Neural cell (in vitro differentiated cells): ENCODE measurements around the gene FAF1. TPM values are rescaled to one million over a fixed set of nuclear protein-coding genes. Genes with fewer than 3 reads are reported as not detected.

ENCODE experiments used
- H2AFZ ChIP-seq: fragments of 200-600, 300-800 bp; sonication (generic), shearing (Covaris generic); 2 replicates; pipeline ENCODE4 v1.6.0; 2014; ENCODE audit warnings: low read depth, mild to moderate bottlenecking, antibody characterized with exemption, low read length, moderate library complexity
- H3F3A ChIP-seq: fragments of 200-600 bp; shearing (Covaris generic); 2 replicates; pipeline ENCODE4 v1.6.1; 2016; ENCODE audit warnings: mild to moderate bottlenecking, moderate library complexity, mixed read lengths, antibody characterized with exemption, low read length; ENCODE audit not compliant: insufficient read depth, poor library complexity, severe bottlenecking
- H3K27ac ChIP-seq: fragments of 200-600, 300-800 bp; sonication (generic), shearing (Covaris generic); 2 replicates; pipeline ENCODE4 v1.5.1; 2014; ENCODE audit warnings: mild to moderate bottlenecking, low read length, moderate library complexity
- H3K27me3 ChIP-seq: fragments of 300-800, 200-600 bp; sonication (generic), shearing (Covaris generic); 2 replicates; pipeline ENCODE4 v1.6.0; 2014; ENCODE audit warnings: mild to moderate bottlenecking, low read depth, low read length, moderate library complexity; ENCODE audit not compliant: insufficient read depth
- H3K36me3 ChIP-seq: fragments of 300-800, 200-600 bp; sonication (generic), shearing (Covaris generic); 2 replicates; pipeline ENCODE4 v1.5.1; 2014; ENCODE audit warnings: mild to moderate bottlenecking, antibody characterized with exemption, low read length, moderate library complexity; ENCODE audit not compliant: insufficient read depth
- H3K4me2 ChIP-seq: fragments of 300-800, 200-600 bp; sonication (generic), shearing (Covaris generic); 2 replicates; pipeline ENCODE4 v1.6.0; 2014; ENCODE audit warnings: mild to moderate bottlenecking, low read length
- H3K4me3 ChIP-seq: fragments of 300-800, 200-600 bp; sonication (generic), shearing (Covaris generic); 2 replicates; pipeline ENCODE4 v1.5.1; 2014; ENCODE audit warnings: mild to moderate bottlenecking, low read length, moderate library complexity
- H3K79me2 ChIP-seq: fragments of 200-600 bp; shearing (Covaris generic); replicated peaks from 2 replicates; pipeline ENCODE4 v1.6.0; 2014; ENCODE audit warnings: mild to moderate bottlenecking, low read length, moderate library complexity; ENCODE audit not compliant: insufficient read depth
- H3K9ac ChIP-seq: fragments of 300-800, 200-600 bp; sonication (generic), shearing (Covaris generic); 2 replicates; pipeline ENCODE4 v1.6.1; 2016; ENCODE audit warnings: mild to moderate bottlenecking, low read length, mixed read lengths
- H3K9me2 ChIP-seq: fragments of 200-600 bp; shearing (Covaris generic); 2 replicates; pipeline ENCODE4 v1.6.1; 2016; ENCODE audit warnings: mild to moderate bottlenecking, low read length, mixed read lengths; ENCODE audit not compliant: insufficient read depth
- H3K9me3 ChIP-seq: fragments of 200-600, 300-800 bp; sonication (generic), shearing (Covaris generic); 2 replicates; pipeline ENCODE4 v1.6.1; 2016; ENCODE audit warnings: mild to moderate bottlenecking, mixed run types, low read length, moderate library complexity, mixed read lengths
- H4K20me1 ChIP-seq: fragments of 200-600 bp; shearing (Covaris generic); 2 replicates; pipeline ENCODE4 v1.6.1; 2016; ENCODE audit warnings: mild to moderate bottlenecking, mixed run types; ENCODE audit not compliant: insufficient read depth
- CTCF ChIP-seq: fragments of 450-650 bp; IDR thresholded peaks from 2 replicates; pipeline ENCODE4 v1.5.1; 2014; ENCODE audit warnings: antibody characterized with exemption, mild to moderate bottlenecking, moderate library complexity; ENCODE audit not compliant: poor library complexity, severe bottlenecking
- EP300 ChIP-seq: fragments of 450-650 bp; conservative IDR thresholded peaks from 2 replicates; pipeline ENCODE4 v1.6.1; 2014; ENCODE audit warnings: antibody characterized with exemption, mild to moderate bottlenecking, moderate library complexity; ENCODE audit not compliant: poor library complexity, severe bottlenecking
- EZH2 ChIP-seq: fragments of 200-600, 300-800 bp; shearing (Covaris generic), sonication (generic); IDR thresholded peaks from 2 replicates; pipeline ENCODE4 v1.6.1; 2014; ENCODE audit warnings: antibody characterized with exemption, low read length, borderline replicate concordance, mild to moderate bottlenecking; ENCODE audit not compliant: insufficient read depth, poor library complexity, severe bottlenecking
- MXI1 ChIP-seq: fragments of 450-650 bp; conservative IDR thresholded peaks from 2 replicates; pipeline ENCODE4 v1.6.1; 2014; ENCODE audit warnings: antibody characterized with exemption, mild to moderate bottlenecking; ENCODE audit not compliant: poor library complexity, severe bottlenecking
- POLR2AphosphoS5 ChIP-seq: IDR thresholded peaks from 2 replicates; pipeline ENCODE4 v1.6.1; 2012
- RAD21 ChIP-seq: fragments of 450-650 bp; conservative IDR thresholded peaks from 2 replicates; pipeline ENCODE4 v1.6.1; 2014; ENCODE audit warnings: antibody characterized with exemption, mild to moderate bottlenecking, moderate library complexity
- REST ChIP-seq: IDR thresholded peaks from 2 replicates; pipeline ENCODE4 v1.6.1; 2012; ENCODE audit warnings: borderline replicate concordance
- SMC3 ChIP-seq: fragments of 450-650 bp; conservative IDR thresholded peaks from 2 replicates; pipeline ENCODE4 v1.6.1; 2014; ENCODE audit warnings: antibody characterized with exemption, mild to moderate bottlenecking, moderate library complexity; ENCODE audit not compliant: poor library complexity
- TAF1 ChIP-seq: IDR thresholded peaks from 2 replicates; pipeline ENCODE4 v1.6.1; 2012; ENCODE audit warnings: low read depth
- polyA plus RNA-seq: library from polyadenylated mRNA; depleted of rRNA; stranded (reverse); fragments of >200 nt; gene quantifications from 2 replicates; pipeline ENCODE4 v1.2.3, GENCODE V29; 2014

Gene FAF1
- polyA plus RNA-seq, 1 donor from 2014 or later, result 52.1 TPM

GRCh38 chr1:50568782-50569181 lies 391.3 kb downstream of the FAF1 start (continued):
- TF ChIP-seq EP300 (no peak), MXI1 (no peak)

GRCh38 chr1:50566405-50566804 lies 393.7 kb downstream of the FAF1 start:
- H3K36me3 ChIP-seq, result no peaks in the 10 kb centered on the region

GRCh38 chr1:50564417-50564816 lies 395.6 kb downstream of the FAF1 start:
- Histone ChIP-seq H4K20me1 (no peaks in the 10 kb centered on the region), H2AFZ (no peak overlapping the region), H3K27ac (no peak overlapping the region), H3K79me2 (no peaks in the 10 kb centered on the region), H3K9me3 (no peaks in the 10 kb centered on the region), H3K27me3 (no peaks in the 10 kb centered on the region), H3K4me3 (no peak overlapping the region), H3F3A (no peaks in the 10 kb centered on the region), H3K9me2 (no peaks in the 10 kb centered on the region), H3K4me2 (no peak overlapping the region), H3K36me3 (no peaks in the 10 kb centered on the region), H3K9ac (no peak overlapping the region)
- TF ChIP-seq EZH2 (no peak), RAD21 (no peak), MXI1 (no peak), CTCF (no peak), POLR2AphosphoS5 (no peak), EP300 (no peak), TAF1 (no peak), SMC3 (no peak), REST (no peak)

More at GRCh38 chr1:50566405-50566804, 393.7 kb downstream of the FAF1 start:
- Histone ChIP-seq H3K4me2 (no peak overlapping the region), H3K27ac (no peak overlapping the region), H3K9ac (no peak overlapping the region), H3F3A (peaks cover 4% of the 10 kb centered on the region), H4K20me1 (no peaks in the 10 kb centered on the region), H3K9me3 (no peaks in the 10 kb centered on the region), H3K79me2 (no peaks in the 10 kb centered on the region), H3K27me3 (no peaks in the 10 kb centered on the region), H3K4me3 (no peak overlapping the region), H2AFZ (no peak overlapping the region), H3K9me2 (no peaks in the 10 kb centered on the region)
- no peak for TF ChIP-seq REST
- TF ChIP-seq POLR2AphosphoS5, result no peak
